ENCODE results near the gene UBE2E3. TPM values are rescaled to one million over a fixed set of nuclear protein-coding genes. Genes with fewer than 3 reads are reported as not detected.

UBE2E3 gene
- total and polyA plus RNA-seq, 10 donors: 29.9 to 66.5 (median 48.4) TPM

GRCh38 chr2:180991820-180992219 is 11.4 kb downstream of the UBE2E3 start:
- peaks cover 0 to 37% (median 6%) of the 10 kb centered on the region in 6 donors for H3K4me1 ChIP-seq
- no peak for DNase-seq

GRCh38 chr2:180992994-180993393 is 12.6 kb downstream of the UBE2E3 start:
- H3K4me1 ChIP-seq: peaks cover 0 to 34% (median 6%) of the 10 kb centered on the region in 6 donors
- 87 to 93% (median 89%) methylated on average over 2 of the region's 2 CpGs for WGBS, 5 donors
- H3K4me3 ChIP-seq: no peak overlapping the region
- intact Hi-C loops (cut with DNase I; ENCODE audit: low total_unique reads): no loop called here
- TF ChIP-seq POLR2AphosphoS5 (IDR thresholded peaks at IDR 0.05) (no peak), CTCF (IDR thresholded peaks at IDR 0.05 in 8 of 11, conservative IDR thresholded peaks at IDR 0.05 in 3 of 11) (no peak)
- H3K36me3 ChIP-seq: peaks cover 0 to 29% (median 0%) of the 10 kb centered on the region in 6 donors
- DNase-seq: no peak
- H3K27me3 ChIP-seq (replicated peaks in 1 of 7): no peaks in the 10 kb centered on the region
- no peak overlapping the region for H3K27ac ChIP-seq
- H3K9me3 ChIP-seq: no peaks in the 10 kb centered on the region

More at GRCh38 chr2:180991820-180992219, 11.4 kb downstream of the UBE2E3 start:
- Histone ChIP-seq H3K36me3 (peaks cover 0 to 29% (median 0%) of the 10 kb centered on the region in 6 donors), H3K27me3 (replicated peaks in 1 of 7) (no peaks in the 10 kb centered on the region), H3K9me3 (no peaks in the 10 kb centered on the region), H3K27ac (no peak overlapping the region), H3K4me3 (no peak overlapping the region)
- TF ChIP-seq CTCF (IDR thresholded peaks at IDR 0.05 in 8 of 11, conservative IDR thresholded peaks at IDR 0.05 in 3 of 11) (no peak), POLR2A (IDR thresholded peaks at IDR 0.05) (no peak), POLR2AphosphoS5 (IDR thresholded peaks at IDR 0.05) (no peak)
- intact Hi-C loops (cut with DNase I; ENCODE audit: low total_unique reads): no loop called here
- WGBS, 5 donors: 83 to 88% (median 87%) methylated on average over 4 of the region's 4 CpGs

- no peaks in the 10 kb centered on the region for H3K9me3 ChIP-seq
- DNase-seq: no peak
- no peaks in the 10 kb centered on the region for H3K36me3 ChIP-seq
- no peak overlapping the region for H3K27ac ChIP-seq
- 88 to 96% (median 94%) methylated on average over 4 of the region's 4 CpGs for WGBS, 5 donors
- intact Hi-C loops (cut with DNase I; ENCODE audit: low total_unique reads): no loop called here
- H3K27me3 ChIP-seq (replicated peaks in 1 of 7): no peaks in the 10 kb centered on the region
- H3K4me3 ChIP-seq: no peak overlapping the region
- TF ChIP-seq POLR2A (IDR thresholded peaks at IDR 0.05): no peak
- no peak for TF ChIP-seq POLR2AphosphoS5 (IDR thresholded peaks at IDR 0.05)
- TF ChIP-seq CTCF (IDR thresholded peaks at IDR 0.05 in 8 of 11, conservative IDR thresholded peaks at IDR 0.05 in 3 of 11): no peak
- peaks cover 0 to 10% (median 0%) of the 10 kb centered on the region in 6 donors for H3K4me1 ChIP-seq
These were observed 19.0 kb downstream of the UBE2E3 start for GRCh38 chr2:180999274-180999964.

GRCh38 chr2:181004647-181005325 is 24.4 kb downstream of the UBE2E3 start:
- intact Hi-C loops (cut with DNase I; ENCODE audit: low total_unique reads): no loop called here
- H3K27me3 ChIP-seq (replicated peaks in 1 of 7): no peaks in the 10 kb centered on the region
- H3K4me3 ChIP-seq: no peak overlapping the region
- WGBS, 5 donors: 94 to 97% (median 96%) methylated on average over 5 of the region's 5 CpGs
- no peak overlapping the region for H3K27ac ChIP-seq
- H3K36me3 ChIP-seq: no peaks in the 10 kb centered on the region
- DNase-seq: no peak
- H3K4me1 ChIP-seq: peaks cover 0 to 6% (median 1%) of the 10 kb centered on the region in 6 donors
- H3K9me3 ChIP-seq: no peaks in the 10 kb centered on the region
- TF ChIP-seq CTCF (IDR thresholded peaks at IDR 0.05 in 8 of 11, conservative IDR thresholded peaks at IDR 0.05 in 3 of 11): no peak
- no peak for TF ChIP-seq POLR2A (IDR thresholded peaks at IDR 0.05)
- TF ChIP-seq POLR2AphosphoS5 (IDR thresholded peaks at IDR 0.05): no peak

Measured in spleen (tissue), 11 donors.